VCaP (cell line): ENCODE data around the gene AFMID.
A peak's percentile ranks its signal among the peaks of the same experiment; 100 is the strongest.

Experiments
- H3K27ac ChIP-seq: fragments of 450-650 bp; 2 replicates; pipeline ENCODE4 v1.5.1; 2017
- CTCF ChIP-seq: fragments of 450-650 bp; conservative IDR thresholded peaks from 2 replicates; pipeline ENCODE4 v1.5.1; 2017; ENCODE audit warnings: mild to moderate bottlenecking, moderate library complexity

Gene AFMID

GRCh38 chr17:78208486-78208885 is 21.3 kb downstream of the AFMID start:
- no peak for TF ChIP-seq CTCF
- H3K27ac ChIP-seq, result no peak overlapping the region

GRCh38 chr17:78210111-78210510 is 22.9 kb downstream of the AFMID start:
- TF ChIP-seq CTCF, result no peak

GRCh38 chr17:78211032-78211431 is 23.9 kb downstream of the AFMID start:
- no peak for TF ChIP-seq CTCF
- peak overlapping the region; percentile 62 for H3K27ac ChIP-seq

More at GRCh38 chr17:78210111-78210510, 22.9 kb downstream of the AFMID start:
- peak overlapping the region; percentile 62 for H3K27ac ChIP-seq

- TF ChIP-seq CTCF, result no peak
- H3K27ac ChIP-seq, result peak within 1 kb of the TSS; percentile 74; the same call in 1 of the 2 replicates
These were observed 27.0 kb downstream of the AFMID start, which contains the start of gene BIRC5 for GRCh38 chr17:78214016-78214705. BIRC5 (plus strand) TSS chr17:78214253; CDS start chr17:78214317, 64 bp downstream.

GRCh38 chr17:78214706-78215061 is 27.5 kb downstream of the AFMID start:
- no peak for TF ChIP-seq CTCF
- H3K27ac ChIP-seq, result peak overlapping the region; percentile 74; the same call in 1 of the 2 replicates

GRCh38 chr17:78219396-78220150 is 32.4 kb downstream of the AFMID start:
- H3K27ac ChIP-seq, result 0 out of 2 replicates have a peak overlapping the region, but pooled peaks have one; percentile 16
- no peak for TF ChIP-seq CTCF

GRCh38 chr17:78223061-78223460 is 35.9 kb downstream of the AFMID start:
- TF ChIP-seq CTCF, result no peak
- peak overlapping the region; percentile 72 for H3K27ac ChIP-seq
